Endothelial cell of umbilical vein (primary cell): ENCODE data around the gene AOC2. TPM values are rescaled to one million over a fixed set of nuclear protein-coding genes. Genes with fewer than 3 reads are reported as not detected.

Experiments used
- BruUV-seq: library from RNA; stranded (reverse); fragments of 400-500 nt; replicated peaks from 2 replicates; lab custom pipeline; 2021; lab: Mats Ljungman, UMichigan
- CTCF ChIA-PET: fragments of 300-600, 350-600 bp; sonication (Branson Sonifier 250); formaldehyde crosslinking; loops from one replicate; lab custom pipeline; 2021; ENCODE audit warnings: antibody characterized with exemption, inconsistent platforms; lab: Charles Lee
- POLR2A ChIA-PET: fragments of 300-600, 350-600 bp; sonication (Branson Sonifier 250); formaldehyde crosslinking; loops from one replicate; lab custom pipeline; 2021; ENCODE audit warnings: antibody characterized with exemption, inconsistent platforms; lab: Charles Lee
- DNase-seq: peaks from one replicate; pipeline ENCODE4 v3.0.0-alpha.2; 2011; ENCODE audit warnings: low read depth, low spot score
- FAIRE-seq: peaks from 2 replicates; lab custom pipeline; 2011; peaks lifted over from hg19 to GRCh38; lab: Jason Lieb, UNC
- H2AFZ ChIP-seq: 2 replicates; pipeline ENCODE4 v1.6.0; 2012; ENCODE audit warnings: low read depth, low read length, control low read depth, inconsistent platforms
- H3K27ac ChIP-seq: 2 replicates; pipeline ENCODE4 v1.5.1; 2011; ENCODE audit warnings: low read depth, mild to moderate bottlenecking, control low read depth, low read length, moderate library complexity; ENCODE audit not compliant: insufficient read depth
- H3K27me3 ChIP-seq, 2 experiments: 2 replicates each; pipeline versions ENCODE4 v1.6.0 to v1.6.1; 2011; ENCODE audit warnings: low read length in 2 of 2, mixed read lengths in 1 of 2; ENCODE audit not compliant: control insufficient read depth in 2 of 2, insufficient read depth in 2 of 2
- H3K36me3 ChIP-seq, 2 experiments: 2 replicates in 1 of 2; 3 replicates in 1 of 2; pipeline ENCODE4 v1.5.1; 2011; ENCODE audit warnings: low read length in 2 of 2, mild to moderate bottlenecking in 1 of 2, moderate library complexity in 1 of 2; ENCODE audit not compliant: control insufficient read depth in 2 of 2, insufficient read depth in 2 of 2; ENCODE audit errors: extremely low read depth in 1 of 2
- H3K4me1 ChIP-seq: 3 replicates; pipeline ENCODE4 v1.5.1; 2011; ENCODE audit warnings: mild to moderate bottlenecking, low read length; ENCODE audit not compliant: control insufficient read depth, insufficient read depth; ENCODE audit errors: extremely low read depth
- H3K4me2 ChIP-seq: 2 replicates; pipeline ENCODE4 v1.6.1; 2011; ENCODE audit warnings: low read length, control low read depth, mixed read lengths; ENCODE audit not compliant: insufficient read depth
- H3K4me3 ChIP-seq, 3 experiments: fragments of 200-600 bp in 1 of 3; sonication (generic), shearing (Covaris generic) in 1 of 3; replicated peaks in 1 of 3; 2 replicates each; pipeline ENCODE4 v1.5.1; 2011 to 2016; ENCODE audit warnings: control low read depth in 3 of 3, low read length in 3 of 3, mild to moderate bottlenecking in 2 of 3, inconsistent platforms in 1 of 3, low read depth in 1 of 3, moderate library complexity in 1 of 3; ENCODE audit not compliant: insufficient read depth in 1 of 3
- H3K79me2 ChIP-seq: 2 replicates; pipeline ENCODE4 v1.6.0; 2012; ENCODE audit warnings: low read length, inconsistent platforms; ENCODE audit not compliant: control insufficient read depth, insufficient read depth
- H3K9ac ChIP-seq: replicated peaks from 2 replicates; pipeline ENCODE3; 2011; ENCODE audit warnings: low read length, control low read depth; ENCODE audit not compliant: insufficient read depth; ENCODE audit errors: extremely low read depth
- H3K9me1 ChIP-seq: replicated peaks from 3 replicates; pipeline ENCODE4 v1.6.0; 2011; ENCODE audit warnings: mild to moderate bottlenecking, low read length; ENCODE audit not compliant: control insufficient read depth, insufficient read depth; ENCODE audit errors: extremely low read depth
- H3K9me3 ChIP-seq: replicated peaks from 2 replicates; pipeline ENCODE4 v1.5.1; 2012; ENCODE audit warnings: low read length, inconsistent platforms; ENCODE audit not compliant: control insufficient read depth, insufficient read depth
- H4K20me1 ChIP-seq: replicated peaks from 2 replicates; pipeline ENCODE3; 2011; ENCODE audit warnings: mild to moderate bottlenecking, low read length; ENCODE audit not compliant: control insufficient read depth, insufficient read depth; ENCODE audit errors: extremely low read depth
- EZH2 ChIP-seq: IDR thresholded peaks from 2 replicates; pipeline ENCODE4 v1.6.1; 2012; ENCODE audit warnings: borderline replicate concordance, low read depth, mild to moderate bottlenecking, moderate library complexity, low read length, inconsistent platforms; ENCODE audit not compliant: severe bottlenecking
- JUN ChIP-seq: IDR thresholded peaks from 2 replicates; pipeline ENCODE4 v1.6.1; 2011; ENCODE audit warnings: borderline replicate concordance, low read depth; ENCODE audit not compliant: insufficient read length, insufficient read depth
- POLR2A ChIP-seq: IDR thresholded peaks from 2 replicates; pipeline ENCODE4 v1.6.1; 2012; ENCODE audit warnings: low read depth, mild to moderate bottlenecking, control low read depth, low read length
- POLR2AphosphoS5 ChIP-seq: IDR thresholded peaks from 2 replicates; pipeline ENCODE4 v1.6.1; 2012; ENCODE audit warnings: low read depth, mild to moderate bottlenecking, control low read depth, low read length, moderate library complexity; ENCODE audit not compliant: insufficient read depth
- dilution Hi-C: fragments of 300-500 bp; cut with MboI; formaldehyde crosslinking; loops from one replicate; pipeline ENCODE4 v1.15.0; 2019; ENCODE audit warnings: low sequenced_read_pairs; ENCODE audit not compliant: extremely low pct_ligation_motif_present
- intact Hi-C: fragments of 100-400 bp; cut with micrococcal nuclease; formaldehyde crosslinking; loops from one replicate; pipeline ENCODE4 v1.10.0; 2022
- polyA plus RNA-seq, 4 experiments: library from polyadenylated mRNA; depleted of rRNA in 3 of 4; stranded (reverse) in 3 of 4; unstranded in 1 of 4; fragments of >200 nt; gene quantifications; 2 replicates each; pipeline versions ENCODE4 v1.2.1 to v1.2.3, GENCODE V29; 2011 to 2012; ENCODE audit warnings: missing spikeins in 1 of 4
- total RNA-seq: library from RNA; stranded (reverse); gene quantifications from 2 replicates; pipeline ENCODE4 v1.2.3, GENCODE V29; 2021
- TF ChIP-seq, protein P1 (sequence below), 2 donors: IDR thresholded peaks; 1 replicate in 1 of 2; 2 replicates in 1 of 2; pipeline ENCODE4 v1.5.1; 2011; ENCODE audit warnings: low read length in 2 of 2, mild to moderate bottlenecking in 2 of 2, moderate library complexity in 2 of 2, control low read depth in 1 of 2, inconsistent platforms in 1 of 2, low read depth in 1 of 2; ENCODE audit not compliant: insufficient read depth in 1 of 2; ENCODE audit errors: extremely low read depth in 1 of 2

Gene AOC2
- total and polyA plus RNA-seq, 2 donors (not counting 3 experiments of a cell fraction or from before 2014, with no cell fraction given), result 0.62 to 1.9 TPM

DNA sequence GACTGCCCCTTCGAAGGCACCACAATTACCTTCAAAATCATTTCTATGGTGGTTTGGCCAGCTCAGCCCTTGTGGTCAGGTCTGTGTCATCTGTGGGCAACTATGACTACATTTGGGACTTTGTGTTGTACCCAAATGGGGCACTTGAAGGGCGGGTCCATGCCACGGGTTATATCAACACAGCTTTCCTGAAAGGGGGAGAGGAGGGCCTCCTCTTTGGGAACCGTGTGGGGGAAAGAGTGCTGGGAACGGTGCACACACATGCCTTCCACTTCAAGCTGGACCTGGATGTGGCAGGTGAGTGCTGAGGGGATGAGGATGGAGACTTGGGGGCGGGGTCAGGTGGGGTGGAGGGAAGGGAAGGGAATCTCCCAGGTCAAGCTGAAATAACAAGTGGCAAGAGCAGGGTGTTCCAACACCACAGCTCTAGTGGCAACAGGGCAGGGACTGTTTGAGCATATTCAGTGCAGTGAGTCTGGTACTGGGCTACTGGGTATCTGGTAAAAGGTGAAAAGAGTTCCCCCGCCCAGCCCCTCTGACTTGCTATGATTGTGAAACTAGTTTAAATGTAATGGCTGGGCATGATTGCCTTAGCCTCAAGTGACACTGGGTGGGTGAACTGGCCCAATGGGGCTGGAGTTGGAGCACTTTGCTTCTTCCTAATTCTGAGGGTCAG, 1.7 kb downstream of the AOC2 start:
- peak; percentile 8 for TF ChIP-seq POLR2A
- no peak for TF ChIP-seq EZH2
- TF ChIP-seq, protein P1, sequence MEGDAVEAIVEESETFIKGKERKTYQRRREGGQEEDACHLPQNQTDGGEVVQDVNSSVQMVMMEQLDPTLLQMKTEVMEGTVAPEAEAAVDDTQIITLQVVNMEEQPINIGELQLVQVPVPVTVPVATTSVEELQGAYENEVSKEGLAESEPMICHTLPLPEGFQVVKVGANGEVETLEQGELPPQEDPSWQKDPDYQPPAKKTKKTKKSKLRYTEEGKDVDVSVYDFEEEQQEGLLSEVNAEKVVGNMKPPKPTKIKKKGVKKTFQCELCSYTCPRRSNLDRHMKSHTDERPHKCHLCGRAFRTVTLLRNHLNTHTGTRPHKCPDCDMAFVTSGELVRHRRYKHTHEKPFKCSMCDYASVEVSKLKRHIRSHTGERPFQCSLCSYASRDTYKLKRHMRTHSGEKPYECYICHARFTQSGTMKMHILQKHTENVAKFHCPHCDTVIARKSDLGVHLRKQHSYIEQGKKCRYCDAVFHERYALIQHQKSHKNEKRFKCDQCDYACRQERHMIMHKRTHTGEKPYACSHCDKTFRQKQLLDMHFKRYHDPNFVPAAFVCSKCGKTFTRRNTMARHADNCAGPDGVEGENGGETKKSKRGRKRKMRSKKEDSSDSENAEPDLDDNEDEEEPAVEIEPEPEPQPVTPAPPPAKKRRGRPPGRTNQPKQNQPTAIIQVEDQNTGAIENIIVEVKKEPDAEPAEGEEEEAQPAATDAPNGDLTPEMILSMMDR (IDR thresholded peaks at IDR 0.05; ENCODE audit: extremely low read depth in 1 of 2, insufficient read depth in 1 of 2, low read depth in 1 of 2, low read length in 2 of 2), result no peak
- TF ChIP-seq POLR2AphosphoS5, result no peak
- no peak for TF ChIP-seq JUN
- no peak for DNase-seq
- Histone ChIP-seq H3K36me3 (peaks cover 15 to 34% of the 10 kb centered on the region in 2 experiments), H3K4me1 (no peaks in the 10 kb centered on the region), H3K4me2 (no peak overlapping the region), H3K27ac (no peak overlapping the region), H3K9ac (no peak overlapping the region), H2AFZ (no peak overlapping the region), H3K9me1 (no peaks in the 10 kb centered on the region), H3K27me3 (peaks cover 0 to 3% of the 10 kb centered on the region in 2 experiments), H4K20me1 (peaks cover 2% of the 10 kb centered on the region), H3K9me3 (no peaks in the 10 kb centered on the region), H3K79me2 (no peaks in the 10 kb centered on the region), H3K4me3 (no peak overlapping the region)
- CTCF ChIA-PET, result interaction anchor here (0.6 to 8.9 kb wide), 5 partner anchors 9 to 267 kb away, joined by 3 to 132 read pairs (median 4); partner anchors contain the start of gene RPL27
- POLR2A ChIA-PET, result interaction anchor here (0.6 kb wide), 1 partner anchor 83 kb away, joined by 3 read pairs; no protein-coding TSS in a partner anchor
- dilution Hi-C loops (no loop called here), intact Hi-C loops (no loop called here)
- FAIRE-seq, result no peak
- no TSS peak for BruUV-seq
